Measurements from ENCODE around the gene ZNF423. TPM values are rescaled to one million over a fixed set of nuclear protein-coding genes. Genes with fewer than 3 reads are reported as not detected.

Gene ZNF423
- total and polyA plus RNA-seq, 2 of the 13 experiments (the other 11 are each of a cell fraction or from before 2014, with no cell fraction given), result 0.07 to 0.31 TPM

DNA sequence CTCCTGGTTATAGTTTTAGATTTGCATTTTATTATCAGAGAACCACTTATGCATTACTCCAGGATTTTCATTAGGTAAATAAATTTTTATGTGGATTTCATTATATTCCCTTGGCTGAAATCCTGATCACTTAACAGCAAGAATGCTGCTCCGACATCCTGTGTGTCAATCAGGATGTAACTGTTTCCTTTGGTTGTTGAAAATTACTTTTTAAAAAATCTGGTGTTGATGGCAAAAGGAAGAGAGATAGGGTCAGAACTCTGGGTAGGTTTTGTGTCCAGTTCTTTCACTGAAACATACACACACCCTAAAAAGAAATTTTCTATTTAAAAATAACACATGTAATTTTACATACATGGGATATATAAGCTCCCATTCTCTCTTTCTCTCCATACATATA, 30.9 kb downstream of the ZNF423 start:
- no peak for DNase-seq (ENCODE audit: low spot score)
- no peaks in the 10 kb centered on the region for H3K79me2 ChIP-seq (ENCODE audit: insufficient read depth, low read length)
- BruUV-seq (replicated peaks), result no TSS peak
- intact Hi-C loops (cut with micrococcal nuclease; ENCODE audit: unreplicated experiment) (no loop called here), in situ Hi-C loops (cut with HindIII; ENCODE audit: extremely low pct_ligation_motif_present, low pct_unique_long_range_greater_than_20kb) (no loop called here)
- no peak for ATAC-seq
- no peak overlapping the region for H2AFZ ChIP-seq (ENCODE audit: low read length)
- H3K4me1 ChIP-seq (ENCODE audit: insufficient read depth, low read length), result no peaks in the 10 kb centered on the region
- no peak overlapping the region for H3K27ac ChIP-seq (ENCODE audit: extremely low read length, insufficient read depth, low read length)
- no peaks in the 10 kb centered on the region for H4K20me1 ChIP-seq (ENCODE audit: insufficient read depth, low read length)
- ChIA-PET POLR2A (no interaction called here), CTCF (ENCODE audit: low intra/inter-chr PET ratio, low total read pairs) (no interaction called here)
- H3K4me2 ChIP-seq (ENCODE audit: low read depth, low read length), result no peak overlapping the region
- no peaks in the 10 kb centered on the region for H3K9me3 ChIP-seq (ENCODE audit: low read length)
- H3K27me3 ChIP-seq (ENCODE audit: control insufficient read depth in 1 of 2, insufficient read depth in 2 of 2, low read length in 2 of 2), result peaks cover 8 to 67% of the 10 kb centered on the region in 2 experiments; a peak in 4 of 5 replicates
- no peaks in the 10 kb centered on the region for H3K36me3 ChIP-seq (replicated peaks in 1 of 2; ENCODE audit: control insufficient read depth in 1 of 2, insufficient read depth in 2 of 2, low read length in 2 of 2)
- FAIRE-seq, result no peak
- no peak overlapping the region for H3K9ac ChIP-seq (ENCODE audit: insufficient read depth, low read depth, low read length)
- WGBS (ENCODE audit: low lambda C conversion rate), result 45% methylated on average over 1 of the region's 1 CpG
- no peak overlapping the region for H3K4me3 ChIP-seq (replicated peaks in 1 of 3; ENCODE audit: insufficient read depth in 1 of 3, low read depth in 2 of 3, low read length in 3 of 3)
- TF ChIP-seq NAIF1 (CRISPR knock-in tag; IDR thresholded peaks at IDR 0.05; ENCODE audit: borderline replicate concordance) (no peak), ZMYM2 (CRISPR knock-in tag; IDR thresholded peaks at IDR 0.05) (no peak), ZFP62 (CRISPR knock-in tag; IDR thresholded peaks at IDR 0.05) (no peak), ZFYVE20 (CRISPR knock-in tag; IDR thresholded peaks at IDR 0.05; ENCODE audit: borderline replicate concordance, low read depth) (no peak), ARHGAP35 (CRISPR knock-in tag; IDR thresholded peaks at IDR 0.05; ENCODE audit: borderline replicate concordance) (no peak), ZNF75D (CRISPR knock-in tag; IDR thresholded peaks at IDR 0.05; ENCODE audit: borderline replicate concordance) (no peak), MAFG (CRISPR knock-in tag; IDR thresholded peaks at IDR 0.05) (no peak), HNRNPH1 (optimal IDR thresholded peaks at IDR 0.05; ENCODE audit: low read depth, low read length) (no peak), ZFY (CRISPR knock-in tag; IDR thresholded peaks at IDR 0.05) (no peak), ZNF614 (CRISPR knock-in tag; IDR thresholded peaks at IDR 0.05; ENCODE audit: borderline replicate concordance) (no peak), SRY (CRISPR knock-in tag; IDR thresholded peaks at IDR 0.05) (no peak), CEBPB (IDR thresholded peaks at IDR 0.05; ENCODE audit: borderline replicate concordance, low read depth, low read length) (no peak)
- TF ChIP-seq, protein P1, sequence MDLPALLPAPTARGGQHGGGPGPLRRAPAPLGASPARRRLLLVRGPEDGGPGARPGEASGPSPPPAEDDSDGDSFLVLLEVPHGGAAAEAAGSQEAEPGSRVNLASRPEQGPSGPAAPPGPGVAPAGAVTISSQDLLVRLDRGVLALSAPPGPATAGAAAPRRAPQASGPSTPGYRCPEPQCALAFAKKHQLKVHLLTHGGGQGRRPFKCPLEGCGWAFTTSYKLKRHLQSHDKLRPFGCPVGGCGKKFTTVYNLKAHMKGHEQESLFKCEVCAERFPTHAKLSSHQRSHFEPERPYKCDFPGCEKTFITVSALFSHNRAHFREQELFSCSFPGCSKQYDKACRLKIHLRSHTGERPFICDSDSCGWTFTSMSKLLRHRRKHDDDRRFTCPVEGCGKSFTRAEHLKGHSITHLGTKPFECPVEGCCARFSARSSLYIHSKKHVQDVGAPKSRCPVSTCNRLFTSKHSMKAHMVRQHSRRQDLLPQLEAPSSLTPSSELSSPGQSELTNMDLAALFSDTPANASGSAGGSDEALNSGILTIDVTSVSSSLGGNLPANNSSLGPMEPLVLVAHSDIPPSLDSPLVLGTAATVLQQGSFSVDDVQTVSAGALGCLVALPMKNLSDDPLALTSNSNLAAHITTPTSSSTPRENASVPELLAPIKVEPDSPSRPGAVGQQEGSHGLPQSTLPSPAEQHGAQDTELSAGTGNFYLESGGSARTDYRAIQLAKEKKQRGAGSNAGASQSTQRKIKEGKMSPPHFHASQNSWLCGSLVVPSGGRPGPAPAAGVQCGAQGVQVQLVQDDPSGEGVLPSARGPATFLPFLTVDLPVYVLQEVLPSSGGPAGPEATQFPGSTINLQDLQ (CRISPR knock-in tag; IDR thresholded peaks at IDR 0.05), result no peak
- TF ChIP-seq, protein P2, sequence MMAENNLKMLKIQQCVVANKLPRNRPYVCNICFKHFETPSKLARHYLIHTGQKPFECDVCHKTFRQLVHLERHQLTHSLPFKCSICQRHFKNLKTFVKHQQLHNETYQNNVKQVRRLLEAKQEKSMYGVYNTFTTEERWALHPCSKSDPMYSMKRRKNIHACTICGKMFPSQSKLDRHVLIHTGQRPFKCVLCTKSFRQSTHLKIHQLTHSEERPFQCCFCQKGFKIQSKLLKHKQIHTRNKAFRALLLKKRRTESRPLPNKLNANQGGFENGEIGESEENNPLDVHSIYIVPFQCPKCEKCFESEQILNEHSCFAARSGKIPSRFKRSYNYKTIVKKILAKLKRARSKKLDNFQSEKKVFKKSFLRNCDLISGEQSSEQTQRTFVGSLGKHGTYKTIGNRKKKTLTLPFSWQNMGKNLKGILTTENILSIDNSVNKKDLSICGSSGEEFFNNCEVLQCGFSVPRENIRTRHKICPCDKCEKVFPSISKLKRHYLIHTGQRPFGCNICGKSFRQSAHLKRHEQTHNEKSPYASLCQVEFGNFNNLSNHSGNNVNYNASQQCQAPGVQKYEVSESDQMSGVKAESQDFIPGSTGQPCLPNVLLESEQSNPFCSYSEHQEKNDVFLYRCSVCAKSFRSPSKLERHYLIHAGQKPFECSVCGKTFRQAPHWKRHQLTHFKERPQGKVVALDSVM (CRISPR knock-in tag; IDR thresholded peaks at IDR 0.05), result no peak
- TF ChIP-seq, protein P3, sequence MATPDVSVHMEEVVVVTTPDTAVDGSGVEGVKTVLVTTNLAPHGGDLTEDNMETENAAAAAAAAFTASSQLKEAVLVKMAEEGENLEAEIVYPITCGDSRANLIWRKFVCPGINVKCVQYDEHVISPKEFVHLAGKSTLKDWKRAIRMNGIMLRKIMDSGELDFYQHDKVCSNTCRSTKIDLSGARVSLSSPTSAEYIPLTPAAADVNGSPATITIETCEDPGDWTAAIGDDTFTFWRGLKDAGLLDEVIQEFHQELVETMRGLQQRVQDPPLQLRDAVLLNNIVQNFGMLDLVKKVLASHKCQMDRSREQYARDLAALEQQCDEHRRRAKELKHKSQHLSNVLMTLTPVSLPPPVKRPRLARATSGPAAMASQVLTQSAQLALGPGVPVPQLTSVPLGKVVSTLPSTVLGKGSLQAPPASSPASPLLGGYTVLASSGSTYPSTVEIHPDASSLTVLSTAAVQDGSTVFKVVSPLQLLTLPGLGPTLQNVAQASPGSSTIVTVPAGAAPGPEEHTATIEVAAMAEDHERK (CRISPR knock-in tag; IDR thresholded peaks at IDR 0.05; ENCODE audit: low read depth), result no peak
- TF ChIP-seq, protein P4, sequence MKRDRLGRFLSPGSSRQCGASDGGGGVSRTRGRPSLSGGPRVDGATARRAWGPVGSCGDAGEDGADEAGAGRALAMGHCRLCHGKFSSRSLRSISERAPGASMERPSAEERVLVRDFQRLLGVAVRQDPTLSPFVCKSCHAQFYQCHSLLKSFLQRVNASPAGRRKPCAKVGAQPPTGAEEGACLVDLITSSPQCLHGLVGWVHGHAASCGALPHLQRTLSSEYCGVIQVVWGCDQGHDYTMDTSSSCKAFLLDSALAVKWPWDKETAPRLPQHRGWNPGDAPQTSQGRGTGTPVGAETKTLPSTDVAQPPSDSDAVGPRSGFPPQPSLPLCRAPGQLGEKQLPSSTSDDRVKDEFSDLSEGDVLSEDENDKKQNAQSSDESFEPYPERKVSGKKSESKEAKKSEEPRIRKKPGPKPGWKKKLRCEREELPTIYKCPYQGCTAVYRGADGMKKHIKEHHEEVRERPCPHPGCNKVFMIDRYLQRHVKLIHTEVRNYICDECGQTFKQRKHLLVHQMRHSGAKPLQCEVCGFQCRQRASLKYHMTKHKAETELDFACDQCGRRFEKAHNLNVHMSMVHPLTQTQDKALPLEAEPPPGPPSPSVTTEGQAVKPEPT (CRISPR knock-in tag; IDR thresholded peaks at IDR 0.05; ENCODE audit: low read depth), result no peak
- TF ChIP-seq, protein P5, sequence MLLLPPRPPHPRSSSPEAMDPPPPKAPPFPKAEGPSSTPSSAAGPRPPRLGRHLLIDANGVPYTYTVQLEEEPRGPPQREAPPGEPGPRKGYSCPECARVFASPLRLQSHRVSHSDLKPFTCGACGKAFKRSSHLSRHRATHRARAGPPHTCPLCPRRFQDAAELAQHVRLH (CRISPR knock-in tag; IDR thresholded peaks at IDR 0.05; ENCODE audit: borderline replicate concordance, low read depth), result no peak

Measured in HepG2 (cell line).